Kidney (tissue), 14 donors: Measurements from ENCODE around the gene TRIM67. TPM values are rescaled to one million over a fixed set of nuclear protein-coding genes. Genes with fewer than 3 reads are reported as not detected.
A peak's percentile ranks its signal among the peaks of the same experiment; 100 is the strongest.

Experiments
- DNase-seq, 5 donors: peaks; one replicate each; pipeline ENCODE4 v3.0.0-alpha.2; 2013 to 2020
- FAIRE-seq: peaks from 2 replicates; lab custom pipeline; 2012; peaks lifted over from hg19 to GRCh38; lab: Jason Lieb, UNC
- H3K27ac ChIP-seq, 2 donors: one replicate each; pipeline ENCODE4 v1.7.0; 2013; ENCODE audit warnings: low read depth in 2 of 2, low read length in 2 of 2, inconsistent platforms in 1 of 2
- H3K27me3 ChIP-seq: one replicate; pipeline ENCODE4 v1.7.1; 2013; ENCODE audit warnings: low read length, inconsistent platforms; ENCODE audit not compliant: control insufficient read depth, insufficient read depth
- H3K36me3 ChIP-seq, 3 donors: one replicate each; pipeline versions ENCODE4 v1.7.0 to v1.7.1; 2013; ENCODE audit warnings: low read length in 3 of 3, control low read depth in 1 of 3, inconsistent platforms in 1 of 3; ENCODE audit not compliant: insufficient read depth in 3 of 3, control insufficient read depth in 2 of 3
- H3K4me1 ChIP-seq, 3 donors: one replicate each; pipeline versions ENCODE4 v1.7.0 to v1.7.1; 2013; ENCODE audit warnings: low read length in 3 of 3, inconsistent platforms in 1 of 3, low read depth in 1 of 3; ENCODE audit not compliant: control insufficient read depth in 2 of 3, insufficient read depth in 2 of 3
- H3K4me3 ChIP-seq, 3 donors: one replicate each; pipeline versions ENCODE4 v1.7.0 to v1.8.1; 2013; ENCODE audit warnings: low read length in 3 of 3, control low read depth in 1 of 3, inconsistent platforms in 1 of 3
- H3K9ac ChIP-seq, 3 donors: one replicate each; pipeline versions ENCODE4 v1.7.0 to v1.7.1; 2013; ENCODE audit warnings: low read length in 3 of 3, control low read depth in 1 of 3, inconsistent platforms in 1 of 3
- H3K9me3 ChIP-seq, 3 donors: one replicate each; pipeline versions ENCODE4 v1.7.0 to v1.7.1; 2013; ENCODE audit warnings: low read length in 3 of 3, control low read depth in 1 of 3, inconsistent platforms in 1 of 3; ENCODE audit not compliant: control insufficient read depth in 2 of 3, insufficient read depth in 1 of 3
- intact Hi-C: fragments of 100-400 bp; cut with DNase I; formaldehyde crosslinking; loops from one replicate; pipeline ENCODE4 v1.11.1; 2022
- polyA plus RNA-seq: library from polyadenylated mRNA; stranded (reverse); fragments of 350-450 nt; fragmentation: Illumina TruSeq; extraction: RNeasy Lipid Tissue Mini Kit (QIAGEN cat#74804); gene quantifications from one replicate; pipeline ENCODE4 v1.2.3, GENCODE V29; 2014; ENCODE audit warnings: low read depth, low replicate concordance; ENCODE audit not compliant: insufficient read depth
- total RNA-seq: library from RNA; stranded (reverse); fragmentation: NEBNext Ultra II Directional; extraction: Animal tissue kit (Norgen Biotek cat#: 25700); gene quantifications from one replicate; pipeline ENCODE4 v1.2.1, GENCODE V29; 2021
- TF ChIP-seq, protein P1 (sequence below): IDR thresholded peaks from 3 replicates; pipeline ENCODE4 v1.5.1; 2012; ENCODE audit warnings: mild to moderate bottlenecking, moderate library complexity, borderline replicate concordance; ENCODE audit not compliant: insufficient read depth; ENCODE audit errors: extremely low read depth
- donor health status: control.
- donor health status: control.
- donor health status: control.
- donor health status: control.
- donor health status: control.
- donor health status: DM: yes; HTN: yes; CAD: no.
- donor health status: Normal renal cell carcinoma (clear cell type).

The TRIM67 gene
- total and polyA plus RNA-seq, 2 donors from 2014 or later: 0.04 TPM; not detected in 1

DNA sequence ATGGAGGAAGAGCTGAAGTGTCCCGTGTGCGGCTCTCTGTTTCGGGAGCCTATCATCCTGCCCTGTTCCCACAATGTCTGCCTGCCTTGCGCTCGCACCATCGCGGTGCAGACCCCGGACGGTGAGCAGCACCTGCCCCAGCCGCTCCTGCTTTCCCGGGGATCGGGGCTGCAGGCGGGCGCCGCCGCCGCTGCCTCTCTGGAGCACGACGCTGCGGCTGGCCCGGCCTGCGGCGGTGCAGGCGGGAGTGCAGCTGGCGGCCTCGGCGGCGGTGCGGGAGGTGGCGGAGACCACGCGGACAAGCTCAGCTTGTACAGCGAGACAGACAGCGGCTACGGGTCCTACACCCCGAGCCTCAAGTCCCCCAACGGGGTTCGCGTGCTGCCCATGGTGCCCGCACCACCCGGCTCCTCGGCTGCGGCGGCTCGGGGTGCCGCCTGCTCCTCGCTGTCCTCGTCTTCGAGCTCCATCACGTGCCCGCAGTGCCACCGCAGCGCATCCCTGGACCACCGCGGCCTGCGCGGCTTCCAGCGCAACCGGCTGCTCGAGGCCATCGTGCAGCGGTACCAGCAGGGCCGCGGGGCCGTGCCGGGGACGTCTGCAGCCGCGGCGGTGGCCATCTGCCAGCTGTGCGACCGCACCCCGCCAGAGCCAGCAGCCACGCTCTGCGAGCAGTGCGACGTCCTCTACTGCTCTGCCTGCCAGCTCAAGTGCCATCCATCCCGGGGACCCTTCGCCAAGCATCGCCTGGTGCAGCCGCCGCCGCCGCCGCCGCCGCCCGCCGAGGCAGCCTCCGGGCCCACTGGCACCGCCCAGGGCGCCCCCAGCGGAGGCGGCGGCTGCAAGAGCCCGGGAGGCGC is 1.3 kb downstream of the TRIM67 start:
- H3K4me1 ChIP-seq: peaks cover 0 to 12% (median 0%) of the 10 kb centered on the region in 3 donors
- H3K27ac ChIP-seq: no peak overlapping the region
- intact Hi-C loops: no loop called here
- H3K9me3 ChIP-seq: no peaks in the 10 kb centered on the region
- H3K9ac ChIP-seq: no peak overlapping the region
- peak in 2 of 5 donors; percentile 28 to 46 for DNase-seq
- no peak for FAIRE-seq
- TF ChIP-seq, protein P1, sequence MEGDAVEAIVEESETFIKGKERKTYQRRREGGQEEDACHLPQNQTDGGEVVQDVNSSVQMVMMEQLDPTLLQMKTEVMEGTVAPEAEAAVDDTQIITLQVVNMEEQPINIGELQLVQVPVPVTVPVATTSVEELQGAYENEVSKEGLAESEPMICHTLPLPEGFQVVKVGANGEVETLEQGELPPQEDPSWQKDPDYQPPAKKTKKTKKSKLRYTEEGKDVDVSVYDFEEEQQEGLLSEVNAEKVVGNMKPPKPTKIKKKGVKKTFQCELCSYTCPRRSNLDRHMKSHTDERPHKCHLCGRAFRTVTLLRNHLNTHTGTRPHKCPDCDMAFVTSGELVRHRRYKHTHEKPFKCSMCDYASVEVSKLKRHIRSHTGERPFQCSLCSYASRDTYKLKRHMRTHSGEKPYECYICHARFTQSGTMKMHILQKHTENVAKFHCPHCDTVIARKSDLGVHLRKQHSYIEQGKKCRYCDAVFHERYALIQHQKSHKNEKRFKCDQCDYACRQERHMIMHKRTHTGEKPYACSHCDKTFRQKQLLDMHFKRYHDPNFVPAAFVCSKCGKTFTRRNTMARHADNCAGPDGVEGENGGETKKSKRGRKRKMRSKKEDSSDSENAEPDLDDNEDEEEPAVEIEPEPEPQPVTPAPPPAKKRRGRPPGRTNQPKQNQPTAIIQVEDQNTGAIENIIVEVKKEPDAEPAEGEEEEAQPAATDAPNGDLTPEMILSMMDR: no peak
- H3K27me3 ChIP-seq: peaks cover 36% of the 10 kb centered on the region
- H3K36me3 ChIP-seq: no peaks in the 10 kb centered on the region
- no peak overlapping the region for H3K4me3 ChIP-seq

DNA sequence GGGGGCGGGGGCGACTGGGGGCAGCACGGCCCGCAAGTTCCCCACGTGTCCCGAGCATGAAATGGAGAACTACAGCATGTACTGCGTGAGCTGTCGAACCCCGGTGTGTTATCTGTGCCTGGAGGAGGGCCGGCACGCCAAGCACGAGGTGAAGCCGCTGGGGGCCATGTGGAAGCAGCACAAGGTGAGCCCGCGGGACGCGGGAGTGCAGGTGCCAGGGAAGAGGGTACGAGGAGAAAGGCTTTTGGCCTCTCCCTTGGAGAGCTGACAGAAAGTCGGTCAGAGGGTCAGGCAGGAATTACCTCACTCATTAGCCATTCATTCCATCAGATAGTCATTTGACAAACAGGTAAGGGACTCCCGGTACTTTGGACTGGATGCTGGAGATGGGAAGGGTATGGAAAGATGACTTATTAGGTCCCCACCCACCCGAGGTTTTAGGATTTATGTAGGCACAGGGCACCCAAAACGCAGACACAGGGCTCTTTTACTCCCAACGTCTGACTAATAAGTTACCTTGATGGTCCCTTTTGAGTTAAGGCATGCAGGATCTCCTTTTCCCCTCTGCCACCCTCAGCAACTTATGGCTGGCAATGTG is 2.1 kb downstream of the TRIM67 start:
- H3K36me3 ChIP-seq: no peaks in the 10 kb centered on the region
- peaks cover 36% of the 10 kb centered on the region for H3K27me3 ChIP-seq
- no peak overlapping the region for H3K4me3 ChIP-seq
- no peaks in the 10 kb centered on the region for H3K9me3 ChIP-seq
- no peak for FAIRE-seq
- intact Hi-C loops: no loop called here
- no peak for DNase-seq
- H3K4me1 ChIP-seq: peaks cover 0 to 12% (median 0%) of the 10 kb centered on the region in 3 donors
- no peak overlapping the region for H3K9ac ChIP-seq
- TF ChIP-seq, protein P1: no peak
- no peak overlapping the region for H3K27ac ChIP-seq

DNA sequence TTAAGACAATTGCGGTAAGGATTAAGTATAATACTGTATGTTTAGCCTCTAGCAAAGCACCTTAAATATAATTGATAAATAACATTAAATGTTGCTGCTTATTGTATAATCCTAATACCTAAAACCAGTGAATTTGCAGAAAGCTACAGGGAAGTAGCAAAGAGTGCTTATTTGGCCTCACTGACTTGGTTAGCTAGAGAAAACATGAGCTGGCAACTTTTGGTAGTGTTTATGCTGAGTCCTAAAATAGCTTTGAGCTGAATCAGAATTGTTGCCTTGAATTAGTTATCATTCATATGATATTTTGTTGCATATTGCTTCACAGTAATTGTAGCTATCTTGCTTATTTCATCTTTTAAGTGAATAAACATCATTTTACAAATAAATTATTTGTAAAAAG is 3.5 kb downstream of the TRIM67 start:
- Histone ChIP-seq H3K27ac (no peak overlapping the region), H3K4me1 (peaks cover 0 to 12% (median 0%) of the 10 kb centered on the region in 3 donors), H3K4me3 (no peak overlapping the region), H3K9ac (no peak overlapping the region), H3K27me3 (peaks cover 26% of the 10 kb centered on the region), H3K36me3 (no peaks in the 10 kb centered on the region), H3K9me3 (no peaks in the 10 kb centered on the region)
- FAIRE-seq (no peak), DNase-seq (no peak)
- intact Hi-C loops: no loop called here
- TF ChIP-seq, protein P1: no peak
